Measurements from ENCODE around the gene CETP. TPM values are rescaled to one million over a fixed set of nuclear protein-coding genes. Genes with fewer than 3 reads are reported as not detected.
A peak's percentile ranks its signal among the peaks of the same experiment; 100 is the strongest.

Gene CETP
- total and polyA plus RNA-seq, 2 donors (not counting 1 experiment from before 2014, with no cell fraction given): 0.06 TPM; not detected in 1

DNA sequence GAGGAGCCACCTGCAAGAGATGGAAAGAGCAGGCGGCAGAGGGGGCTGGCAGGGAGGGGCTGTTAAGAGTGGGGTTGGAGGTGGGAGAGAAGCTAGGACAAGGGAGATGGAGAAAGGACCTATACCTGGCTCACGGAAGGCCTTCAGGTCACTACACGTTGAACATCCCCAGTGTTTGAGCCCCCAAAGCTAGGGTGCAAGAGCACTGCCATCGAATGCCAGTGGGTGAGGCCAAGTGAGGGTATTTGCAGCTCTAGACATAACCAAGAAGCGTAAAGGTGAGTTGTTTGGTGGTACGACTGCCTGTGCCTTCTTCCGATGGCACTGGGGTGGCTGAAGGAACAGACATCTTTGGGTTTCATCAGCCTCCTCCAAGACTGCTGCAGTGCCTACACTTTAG lies 46.9 kb upstream of the CETP start:
- Histone ChIP-seq H3K4me1 (ENCODE audit: control insufficient read depth, extremely low read depth, insufficient read depth, low read length) (peaks cover 2% of the 10 kb centered on the region), H3K79me2 (ENCODE audit: control insufficient read depth, insufficient read depth, low read length) (no peaks in the 10 kb centered on the region), H3K27me3 (ENCODE audit: control insufficient read depth, insufficient read depth, low read length) (peaks cover 5% of the 10 kb centered on the region), H3K4me3 (replicated peaks in 1 of 4; ENCODE audit: control extremely low read depth in 1 of 4, insufficient read depth in 1 of 4, low read depth in 3 of 4, low read length in 4 of 4) (no peak overlapping the region), H3K4me2 (ENCODE audit: extremely low read depth, insufficient read depth, low read length) (no peak overlapping the region), H2AFZ (ENCODE audit: low read length) (no peak overlapping the region), H3K27ac (ENCODE audit: insufficient read depth, low read length) (no peak overlapping the region), H3K36me3 (ENCODE audit: control insufficient read depth, insufficient read depth, low read length) (no peaks in the 10 kb centered on the region), H3K9ac (ENCODE audit: insufficient read depth, low read length) (no peak overlapping the region), H4K20me1 (ENCODE audit: control insufficient read depth, extremely low read depth, insufficient read depth, low read length) (no peaks in the 10 kb centered on the region), H3K9me3 (ENCODE audit: control insufficient read depth, insufficient read depth, low read depth, low read length) (no peaks in the 10 kb centered on the region)
- DNase-seq (ENCODE audit: low read depth in 2 of 2): no peak
- no peak for TF ChIP-seq CTCF (conservative IDR thresholded peaks at IDR 0.05 in 1 of 2, IDR thresholded peaks at IDR 0.05 in 1 of 2; ENCODE audit: low read depth in 1 of 2, low read length in 2 of 2)
- TF ChIP-seq EZH2 (IDR thresholded peaks at IDR 0.05; ENCODE audit: low read length, missing control alignments): no peak

- peak in 1 of 2 donors; percentile 72 for DNase-seq (ENCODE audit: low read depth in 2 of 2)
- Histone ChIP-seq H3K79me2 (ENCODE audit: control insufficient read depth, insufficient read depth, low read length) (no peaks in the 10 kb centered on the region), H3K27ac (ENCODE audit: insufficient read depth, low read length) (no peak overlapping the region), H3K4me3 (replicated peaks in 1 of 4; ENCODE audit: control extremely low read depth in 1 of 4, insufficient read depth in 1 of 4, low read depth in 3 of 4, low read length in 4 of 4) (no peak overlapping the region), H3K4me1 (ENCODE audit: control insufficient read depth, extremely low read depth, insufficient read depth, low read length) (peaks cover 2% of the 10 kb centered on the region), H3K36me3 (ENCODE audit: control insufficient read depth, insufficient read depth, low read length) (no peaks in the 10 kb centered on the region), H3K9me3 (ENCODE audit: control insufficient read depth, insufficient read depth, low read depth, low read length) (no peaks in the 10 kb centered on the region), H4K20me1 (ENCODE audit: control insufficient read depth, extremely low read depth, insufficient read depth, low read length) (no peaks in the 10 kb centered on the region), H3K9ac (ENCODE audit: insufficient read depth, low read length) (no peak overlapping the region), H3K4me2 (ENCODE audit: extremely low read depth, insufficient read depth, low read length) (no peak overlapping the region), H2AFZ (ENCODE audit: low read length) (no peak overlapping the region), H3K27me3 (ENCODE audit: control insufficient read depth, insufficient read depth, low read length) (peaks cover 5% of the 10 kb centered on the region)
- no peak for TF ChIP-seq EZH2 (IDR thresholded peaks at IDR 0.05; ENCODE audit: low read length, missing control alignments)
- no peak for TF ChIP-seq CTCF (conservative IDR thresholded peaks at IDR 0.05 in 1 of 2, IDR thresholded peaks at IDR 0.05 in 1 of 2; ENCODE audit: low read depth in 1 of 2, low read length in 2 of 2)
Observed at GRCh38 chr16:56915336-56916119, 46.2 kb upstream of the CETP start.

DNA sequence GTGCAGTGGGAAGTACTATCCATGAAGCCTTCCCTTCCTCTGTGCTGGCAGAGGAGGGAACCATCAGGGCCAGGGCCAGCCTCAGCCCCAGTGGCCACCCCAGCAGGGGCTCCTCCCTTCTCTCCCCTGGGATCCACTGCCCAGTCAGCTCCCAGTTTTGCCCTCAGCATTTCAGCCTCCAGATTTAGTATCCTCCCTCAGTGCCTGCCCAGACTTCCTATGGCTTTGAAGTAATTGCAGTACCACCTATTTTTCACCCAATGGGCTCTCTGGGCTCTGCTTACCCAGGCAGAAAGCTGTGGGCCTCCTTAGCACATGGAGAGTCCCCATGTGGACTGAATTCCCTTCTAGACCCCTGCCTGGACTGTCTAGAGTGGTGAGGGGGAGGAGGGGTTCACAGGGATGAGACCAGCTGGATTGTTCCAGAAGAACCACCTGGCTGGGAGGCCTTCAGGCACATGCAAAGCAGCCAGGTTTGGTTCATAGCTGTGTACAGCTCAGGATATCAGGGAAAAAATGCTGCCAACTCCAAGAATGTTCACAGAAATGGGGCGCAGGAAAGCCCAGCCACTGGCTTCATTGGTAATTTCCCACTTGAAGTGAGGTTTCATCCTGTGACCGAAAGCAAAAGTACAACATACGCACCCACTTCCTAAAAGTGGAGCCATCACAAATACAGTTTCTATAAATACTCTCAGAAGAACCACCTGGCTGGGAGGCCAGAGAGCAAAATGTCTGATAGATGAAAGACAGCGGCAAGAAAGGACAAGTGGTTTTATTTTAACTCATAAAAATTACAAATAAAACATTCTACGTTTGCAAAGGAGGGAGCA lies 45.0 kb upstream of the CETP start:
- TF ChIP-seq CTCF (conservative IDR thresholded peaks at IDR 0.05 in 1 of 2, IDR thresholded peaks at IDR 0.05 in 1 of 2; ENCODE audit: low read depth in 1 of 2, low read length in 2 of 2) (no peak), EZH2 (IDR thresholded peaks at IDR 0.05; ENCODE audit: low read length, missing control alignments) (no peak)
- no peak for DNase-seq (ENCODE audit: low read depth in 2 of 2)

More for the DNA sequence above, 45.0 kb upstream of the CETP start:
- no peak overlapping the region for H3K4me3 ChIP-seq (replicated peaks in 1 of 4; ENCODE audit: control extremely low read depth in 1 of 4, insufficient read depth in 1 of 4, low read depth in 3 of 4, low read length in 4 of 4)
- H4K20me1 ChIP-seq (ENCODE audit: control insufficient read depth, extremely low read depth, insufficient read depth, low read length): no peaks in the 10 kb centered on the region
- no peaks in the 10 kb centered on the region for H3K79me2 ChIP-seq (ENCODE audit: control insufficient read depth, insufficient read depth, low read length)
- H2AFZ ChIP-seq (ENCODE audit: low read length): no peak overlapping the region
- no peaks in the 10 kb centered on the region for H3K9me3 ChIP-seq (ENCODE audit: control insufficient read depth, insufficient read depth, low read depth, low read length)
- no peaks in the 10 kb centered on the region for H3K36me3 ChIP-seq (ENCODE audit: control insufficient read depth, insufficient read depth, low read length)
- H3K9ac ChIP-seq (ENCODE audit: insufficient read depth, low read length): no peak overlapping the region
- H3K27me3 ChIP-seq (ENCODE audit: control insufficient read depth, insufficient read depth, low read length): peaks cover 5% of the 10 kb centered on the region
- no peak overlapping the region for H3K4me2 ChIP-seq (ENCODE audit: extremely low read depth, insufficient read depth, low read length)
- H3K4me1 ChIP-seq (ENCODE audit: control insufficient read depth, extremely low read depth, insufficient read depth, low read length): peaks cover 2% of the 10 kb centered on the region
- H3K27ac ChIP-seq (ENCODE audit: insufficient read depth, low read length): no peak overlapping the region

Measured in fibroblast of lung (primary cell).